Adrenal gland (tissue), 12 donors: ENCODE data around the gene CLCN7. TPM values are rescaled to one million over a fixed set of nuclear protein-coding genes. Genes with fewer than 3 reads are reported as not detected.

Experiments
- DNase-seq, 7 donors: peaks; one replicate each; pipeline ENCODE4 v3.0.0-alpha.2; 2019 to 2020
- H3K27ac ChIP-seq, 5 donors: fragments of 200-600 bp; sonication (generic) in 4 of 5; 1 replicate in 3 of 5; 2 replicates in 2 of 5; pipeline versions ENCODE4 v1.5.1 to v1.8.0; 2016 to 2020; ENCODE audit warnings: mild to moderate bottlenecking in 1 of 5
- H3K27me3 ChIP-seq: fragments of 200-600 bp; 2 replicates; pipeline ENCODE4 v1.8.0; 2021
- H3K36me3 ChIP-seq, 2 donors: fragments of 200-600 bp; replicated peaks in 1 of 2; 1 replicate in 1 of 2; 2 replicates in 1 of 2; pipeline versions ENCODE4 v1.5.1 to v1.8.0; 2018 to 2022
- H3K4me1 ChIP-seq, 2 donors: fragments of 200-600 bp; replicated peaks in 1 of 2; 1 replicate in 1 of 2; 2 replicates in 1 of 2; pipeline versions ENCODE4 v1.5.1 to v1.8.0; 2018 to 2021
- H3K4me3 ChIP-seq, 4 donors: fragments of 200-600 bp; sonication (generic) in 3 of 4; one replicate each; pipeline ENCODE4 v1.5.1; 2016 to 2018
- H3K9me3 ChIP-seq, 3 donors: fragments of 200-600 bp; sonication (generic) in 1 of 3; replicated peaks in 1 of 3; 1 replicate in 2 of 3; 2 replicates in 1 of 3; pipeline versions ENCODE4 v1.5.1 to v1.8.0; 2016 to 2021
- CTCF ChIP-seq, 6 experiments: fragments of 450-650 bp in 4 of 6; fragments of 200-600 bp in 2 of 6; sonication (generic) in 1 of 6; IDR thresholded peaks; 1 replicate in 5 of 6; 2 replicates in 1 of 6; pipeline versions ENCODE4 v1.5.1 to v1.8.0; 2016 to 2021; ENCODE audit warnings: antibody characterized with exemption in 6 of 6, mild to moderate bottlenecking in 2 of 6, moderate library complexity in 1 of 6
- POLR2A ChIP-seq, 2 donors: fragments of 450-650 bp; IDR thresholded peaks; one replicate each; pipeline ENCODE4 v1.6.1; 2017; ENCODE audit warnings: antibody characterized with exemption in 2 of 2, mild to moderate bottlenecking in 2 of 2, moderate library complexity in 1 of 2
- WGBS, 4 donors: extraction: QIAGEN DNeasy Blood & Tissue Kit in 2 of 4; methylation state at CpG; one replicate each; pipeline versions ENCODE4 v1.1.5 to v1.1.7; 2013 to 2017; 5-methylcytosine and 5-hydroxymethylcytosine counted together
- intact Hi-C, 2 donors: fragments of 100-400 bp; cut with DNase I; formaldehyde crosslinking; loops; one replicate each; pipeline versions ENCODE4 v1.14.1 to v1.15.0; 2022 to 2023
- polyA plus RNA-seq, 3 donors: library from polyadenylated mRNA; stranded (reverse); fragments of 200-250 nt in 2 of 3; fragments of 350-450 nt in 1 of 3; fragmentation: Illumina TruSeq in 1 of 3; extraction: RNeasy Lipid Tissue Mini Kit (QIAGEN cat#74804) in 1 of 3; gene quantifications; one replicate each; pipeline ENCODE4 v1.2.3, GENCODE V29; 2013 to 2014
- total RNA-seq, 9 donors: library from RNA; depleted of rRNA in 4 of 9; stranded (reverse); fragments of >200 nt in 4 of 9; fragments of 120-200 nt in 1 of 9; fragmentation: NEBNext Ultra II Directional in 1 of 9; extraction: Animal tissue kit (Norgen Biotek cat#: 25700) in 1 of 9; gene quantifications; one replicate each; pipeline versions ENCODE4 v1.1.0 to v1.2.4, GENCODE V29; 2013 to 2023
- donor health status: healthy with polysubstance abuse.
- donor health status: Bipolar disorder and iron deficiency.
- donor health status: DM: yes; HTN: yes; CAD: no.
- donor health status: DM: no; HTN: no; CAD: no.
- donor health status: DM: no; HTN: no; CAD: no.
- donor health status: DM: yes; HTN: yes; CAD: no.

CLCN7 gene
- total and polyA plus RNA-seq, 12 donors = 25.3 to 369 (median 127) TPM

- peak; percentile 92 to 97 (median 95) for DNase-seq
- intact Hi-C loops = loop anchor here in 1 of 2 donors (10.0 kb wide), 1 partner anchor 94 kb away; no protein-coding TSS in a partner anchor
- WGBS, 4 donors = 2 to 14% (median 4%) methylated on average over 12 to 42 of the region's 42 CpGs
- H3K4me3 ChIP-seq = peak overlapping the region in 1 of 4 donors; percentile 47
- H3K4me1 ChIP-seq = peaks cover 3 to 11% of the 10 kb centered on the region in 2 donors
- H3K36me3 ChIP-seq = peaks cover 0 to 12% of the 10 kb centered on the region in 2 donors
- H3K9me3 ChIP-seq = no peaks in the 10 kb centered on the region
- TF ChIP-seq POLR2A (IDR thresholded peaks at IDR 0.05) (no peak), CTCF (IDR thresholded peaks at IDR 0.05) (no peak)
- H3K27me3 ChIP-seq = no peaks in the 10 kb centered on the region
- H3K27ac ChIP-seq = peak overlapping the region in 2 of 5 donors; percentile 38 to 47
Measured at GRCh38 chr16:1408171-1408837, 66.5 kb downstream of the CLCN7 start.

- intact Hi-C loops = loop anchor here in 1 of 2 donors (10.0 kb wide), 1 partner anchor 93 kb away; no protein-coding TSS in a partner anchor
- H3K36me3 ChIP-seq = peaks cover 0 to 16% of the 10 kb centered on the region in 2 donors
- H3K9me3 ChIP-seq = no peaks in the 10 kb centered on the region
- H3K27me3 ChIP-seq = no peaks in the 10 kb centered on the region
- peak overlapping the region in 1 of 4 donors; percentile 47 for H3K4me3 ChIP-seq
- H3K27ac ChIP-seq = peak overlapping the region in 2 of 5 donors; percentile 6 to 12
- H3K4me1 ChIP-seq = peaks cover 3 to 11% of the 10 kb centered on the region in 2 donors
- TF ChIP-seq CTCF (IDR thresholded peaks at IDR 0.05) = no peak
- TF ChIP-seq POLR2A (IDR thresholded peaks at IDR 0.05) = no peak
- WGBS, 4 donors = 21 to 55% (median 27%) methylated on average over 4 to 11 of the region's 11 CpGs
- peak in 2 of 7 donors; percentile 39 to 44 for DNase-seq
Measured at GRCh38 chr16:1407753-1408152, 67.1 kb downstream of the CLCN7 start.

- Histone ChIP-seq H3K27ac (no peak overlapping the region), H3K9me3 (no peaks in the 10 kb centered on the region), H3K4me3 (no peak overlapping the region), H3K4me1 (peaks cover 3 to 11% of the 10 kb centered on the region in 2 donors), H3K27me3 (no peaks in the 10 kb centered on the region), H3K36me3 (peaks cover 0 to 43% of the 10 kb centered on the region in 2 donors)
- TF ChIP-seq CTCF (IDR thresholded peaks at IDR 0.05) (no peak), POLR2A (IDR thresholded peaks at IDR 0.05) (no peak)
- intact Hi-C loops = loop anchor here in 1 of 2 donors (10.0 kb wide), 1 partner anchor 89 kb away; no protein-coding TSS in a partner anchor
- DNase-seq = no peak
- WGBS, 4 donors = 90 to 95% (median 91%) methylated on average over 13 to 14 of the region's 14 CpGs
Measured at GRCh38 chr16:1403733-1404132, 71.1 kb downstream of the CLCN7 start.

GRCh38 chr16:1403036-1403435 is 71.8 kb downstream of the CLCN7 start:
- no peak overlapping the region for H3K27ac ChIP-seq
- TF ChIP-seq POLR2A (IDR thresholded peaks at IDR 0.05) (no peak), CTCF (IDR thresholded peaks at IDR 0.05) (no peak)
- peaks cover 0 to 5% of the 10 kb centered on the region in 2 donors for H3K4me1 ChIP-seq
- H3K36me3 ChIP-seq = peaks cover 0 to 50% of the 10 kb centered on the region in 2 donors
- H3K4me3 ChIP-seq = no peak overlapping the region
- no peaks in the 10 kb centered on the region for H3K9me3 ChIP-seq
- no peak for DNase-seq
- WGBS, 4 donors = 81 to 96% (median 93%) methylated on average over 4 to 22 of the region's 22 CpGs
- intact Hi-C loops = loop anchor here in 1 of 2 donors (10.0 kb wide), 1 partner anchor 88 kb away; no protein-coding TSS in a partner anchor
- no peaks in the 10 kb centered on the region for H3K27me3 ChIP-seq
